ENCODE results near the gene TMED6. TPM values are rescaled to one million over a fixed set of nuclear protein-coding genes. Genes with fewer than 3 reads are reported as not detected.

Gene TMED6
- not detected for total RNA-seq

- intact Hi-C loops (cut with DNase I), result no loop called here
- H3K36me3 ChIP-seq, result peaks cover 0 to 21% of the 10 kb centered on the region in 2 donors
- no peak for TF ChIP-seq CTCF (IDR thresholded peaks at IDR 0.05)
- TF ChIP-seq POLR2AphosphoS5 (IDR thresholded peaks at IDR 0.05; ENCODE audit: insufficient read depth in 1 of 2, low read depth in 1 of 2), result no peak
- no peak for TF ChIP-seq POLR2A (IDR thresholded peaks at IDR 0.05)
- DNase-seq (ENCODE audit: extremely low spot score in 2 of 2), result no peak
- no peaks in the 10 kb centered on the region for H3K9me3 ChIP-seq
- no peak within 1 kb of the TSS for H3K4me3 ChIP-seq
- H3K4me1 ChIP-seq, result no peaks in the 10 kb centered on the region
- H3K27ac ChIP-seq, result no peak within 1 kb of the TSS
- no peaks in the 10 kb centered on the region for H3K27me3 ChIP-seq
Observed at GRCh38 chr16:69351309-69352027, at the start of gene TMED6. Gene TMED6 (minus strand): TSS chr16:69351786. CDS start chr16:69351753, 33 bp downstream.

GRCh38 chr16:69399361-69399760 is 47.8 kb upstream of the TMED6 start:
- no peak for DNase-seq (ENCODE audit: extremely low spot score in 2 of 2)
- Histone ChIP-seq H3K27me3 (no peaks in the 10 kb centered on the region), H3K9me3 (no peaks in the 10 kb centered on the region), H3K4me1 (peaks cover 52% of the 10 kb centered on the region), H3K27ac (no peak overlapping the region), H3K4me3 (no peak overlapping the region), H3K36me3 (no peaks in the 10 kb centered on the region)
- intact Hi-C loops (cut with DNase I), result loop anchor here (5.0 to 10.0 kb wide), 2 partner anchors 165 to 353 kb away; partner anchors contain the start of genes NFAT5 and NOB1
- TF ChIP-seq CTCF (IDR thresholded peaks at IDR 0.05), result no peak
- TF ChIP-seq POLR2AphosphoS5 (IDR thresholded peaks at IDR 0.05; ENCODE audit: insufficient read depth in 1 of 2, low read depth in 1 of 2), result no peak
- no peak for TF ChIP-seq POLR2A (IDR thresholded peaks at IDR 0.05)

GRCh38 chr16:69397821-69398521 is 46.4 kb upstream of the TMED6 start:
- Histone ChIP-seq H3K9me3 (no peaks in the 10 kb centered on the region), H3K36me3 (no peaks in the 10 kb centered on the region), H3K27ac (peak overlapping the region; percentile 84), H3K4me3 (no peak overlapping the region), H3K27me3 (no peaks in the 10 kb centered on the region), H3K4me1 (peaks cover 40% of the 10 kb centered on the region)
- intact Hi-C loops (cut with DNase I), result loop anchor here (5.0 to 10.0 kb wide), 2 partner anchors 167 to 354 kb away; partner anchors contain the start of genes NFAT5 and NOB1
- no peak for DNase-seq (ENCODE audit: extremely low spot score in 2 of 2)
- TF ChIP-seq POLR2A (IDR thresholded peaks at IDR 0.05) (no peak), POLR2AphosphoS5 (IDR thresholded peaks at IDR 0.05; ENCODE audit: insufficient read depth in 1 of 2, low read depth in 1 of 2) (no peak), CTCF (IDR thresholded peaks at IDR 0.05) (peak in 2 of 3 experiments; percentile 34 to 46)

- H3K27me3 ChIP-seq, result no peaks in the 10 kb centered on the region
- H3K27ac ChIP-seq, result peak overlapping the region; percentile 84
- no peaks in the 10 kb centered on the region for H3K9me3 ChIP-seq
- H3K4me1 ChIP-seq, result peaks cover 31% of the 10 kb centered on the region
- intact Hi-C loops (cut with DNase I), result loop anchor here (5.0 to 10.0 kb wide), 2 partner anchors 168 to 356 kb away; partner anchors contain the start of genes NFAT5 and NOB1
- H3K36me3 ChIP-seq, result no peaks in the 10 kb centered on the region
- no peak for DNase-seq (ENCODE audit: extremely low spot score in 2 of 2)
- TF ChIP-seq CTCF (IDR thresholded peaks at IDR 0.05), result peak; percentile 52 to 82 (median 79)
- peak; percentile 32 to 83 for TF ChIP-seq POLR2AphosphoS5 (IDR thresholded peaks at IDR 0.05; ENCODE audit: insufficient read depth in 1 of 2, low read depth in 1 of 2)
- TF ChIP-seq POLR2A (IDR thresholded peaks at IDR 0.05), result no peak
- H3K4me3 ChIP-seq, result no peak overlapping the region
Observed at GRCh38 chr16:69396187-69397061, 44.8 kb upstream of the TMED6 start.

Data from vagina (tissue), 2 donors.